ENCODE results near the gene DHRS7C. TPM values are rescaled to one million over a fixed set of nuclear protein-coding genes. Genes with fewer than 3 reads are reported as not detected.

Gene DHRS7C
- polyA plus RNA-seq, 3 donors, result not detected

GRCh38 chr17:9771465-9771864, 19.9 kb downstream of the DHRS7C start:
- peaks cover 0 to 6% (median 0%) of the 10 kb centered on the region in 7 donors for H3K9me3 Mint-ChIP-seq
- no peak overlapping the region for H3K27ac Mint-ChIP-seq

GRCh38 chr17:9769036-9769695, 22.2 kb downstream of the DHRS7C start:
- WGBS (ENCODE audit: insufficient coverage), result 92% methylated on average over 12 of the region's 15 CpGs
- H3K4me2 ChIP-seq (replicated peaks; ENCODE audit: extremely low read depth, low read length, poor library complexity, severe bottlenecking), result no peak overlapping the region
- no peak overlapping the region for H2AFZ ChIP-seq (ENCODE audit: insufficient read depth, low read depth, low read length, poor library complexity, severe bottlenecking)
- H3K9ac ChIP-seq (ENCODE audit: insufficient read depth, low read length, poor library complexity, severe bottlenecking), result no peak overlapping the region
- Mint-ChIP-seq H3K27me3 (ENCODE audit: low read depth in 3 of 3) (peaks cover 9 to 14% (median 9%) of the 10 kb centered on the region in 3 donors), H3K4me3 (no peak overlapping the region), H3K9me3 (no peaks in the 10 kb centered on the region), H3K4me1 (no peaks in the 10 kb centered on the region), H3K36me3 (no peaks in the 10 kb centered on the region), H3K27ac (no peak overlapping the region)
- no peaks in the 10 kb centered on the region for H3K36me3 ChIP-seq (replicated peaks in 1 of 2; ENCODE audit: control insufficient read depth in 1 of 2, insufficient read depth in 2 of 2, low read length in 2 of 2)
- H3K9me3 ChIP-seq (replicated peaks in 1 of 2; ENCODE audit: control insufficient read depth in 1 of 2, insufficient read depth in 1 of 2, low read length in 2 of 2), result no peaks in the 10 kb centered on the region
- no peak overlapping the region for H3K4me3 ChIP-seq (replicated peaks in 1 of 3; ENCODE audit: low read depth in 2 of 3, low read length in 3 of 3)
- no peak for DNase-seq
- intact Hi-C loops (cut with micrococcal nuclease), result no loop called here
- TF ChIP-seq CTCF (IDR thresholded peaks at IDR 0.05), result no peak
- H4K20me1 ChIP-seq (ENCODE audit: insufficient read depth, low read length), result no peaks in the 10 kb centered on the region
- no peaks in the 10 kb centered on the region for H3K4me1 ChIP-seq (ENCODE audit: control insufficient read depth in 1 of 2, insufficient read depth in 2 of 2, low read length in 2 of 2)
- no peak overlapping the region for H3K27ac ChIP-seq (ENCODE audit: low read depth in 1 of 2, low read length in 2 of 2)
- H3K79me2 ChIP-seq (ENCODE audit: insufficient read depth, low read length), result no peaks in the 10 kb centered on the region
- H3K27me3 ChIP-seq (ENCODE audit: control insufficient read depth in 2 of 2, insufficient read depth in 2 of 2, low read length in 2 of 2), result no peaks in the 10 kb centered on the region

More at GRCh38 chr17:9771465-9771864, 19.9 kb downstream of the DHRS7C start:
- Histone ChIP-seq H2AFZ (ENCODE audit: insufficient read depth, low read depth, low read length, poor library complexity, severe bottlenecking) (no peak overlapping the region), H3K27me3 (ENCODE audit: control insufficient read depth in 2 of 2, insufficient read depth in 2 of 2, low read length in 2 of 2) (no peaks in the 10 kb centered on the region), H3K79me2 (ENCODE audit: insufficient read depth, low read length) (no peaks in the 10 kb centered on the region), H3K9ac (ENCODE audit: insufficient read depth, low read length, poor library complexity, severe bottlenecking) (no peak overlapping the region), H3K4me3 (replicated peaks in 1 of 3; ENCODE audit: low read depth in 2 of 3, low read length in 3 of 3) (no peak overlapping the region), H3K36me3 (replicated peaks in 1 of 2; ENCODE audit: control insufficient read depth in 1 of 2, insufficient read depth in 2 of 2, low read length in 2 of 2) (no peaks in the 10 kb centered on the region), H3K4me2 (replicated peaks; ENCODE audit: extremely low read depth, low read length, poor library complexity, severe bottlenecking) (no peak overlapping the region), H3K9me3 (replicated peaks in 1 of 2; ENCODE audit: control insufficient read depth in 1 of 2, insufficient read depth in 1 of 2, low read length in 2 of 2) (no peaks in the 10 kb centered on the region), H4K20me1 (ENCODE audit: insufficient read depth, low read length) (no peaks in the 10 kb centered on the region), H3K4me1 (ENCODE audit: control insufficient read depth in 1 of 2, insufficient read depth in 2 of 2, low read length in 2 of 2) (no peaks in the 10 kb centered on the region), H3K27ac (ENCODE audit: low read depth in 1 of 2, low read length in 2 of 2) (no peak overlapping the region)
- H3K4me3 Mint-ChIP-seq, result no peak overlapping the region
- no peaks in the 10 kb centered on the region for H3K4me1 Mint-ChIP-seq
- intact Hi-C loops (cut with micrococcal nuclease), result no loop called here
- H3K36me3 Mint-ChIP-seq, result no peaks in the 10 kb centered on the region
- no peak for TF ChIP-seq CTCF (IDR thresholded peaks at IDR 0.05)
- no peak for DNase-seq
- WGBS (ENCODE audit: insufficient coverage), result 93% methylated on average over 21 of the region's 27 CpGs
- H3K27me3 Mint-ChIP-seq (ENCODE audit: low read depth in 3 of 3), result peaks cover 1 to 7% (median 2%) of the 10 kb centered on the region in 3 donors

All from CD14-positive monocyte (primary cell).